B cell (primary cell): ENCODE results near the gene CTDSPL. TPM values are rescaled to one million over a fixed set of nuclear protein-coding genes. Genes with fewer than 3 reads are reported as not detected.

ENCODE experiments used
- ATAC-seq: fragments of 200-7000 bp; cut with Tn5 transposase; one replicate; pipeline ENCODE4 v1.10.0; 2021; ENCODE audit warnings: low read depth, mild to moderate bottlenecking, moderate number of reproducible peaks, moderate library complexity
- CTCF ChIA-PET: fragments of 350-600 bp; sonication (Branson Sonifier 250); formaldehyde crosslinking; loops from one replicate; lab custom pipeline; 2021; ENCODE audit warnings: antibody characterized with exemption, inconsistent platforms; lab: Charles Lee
- POLR2A ChIA-PET: fragments of 350-600 bp; sonication (Branson Sonifier 250); formaldehyde crosslinking; loops from one replicate; lab custom pipeline; 2021; ENCODE audit warnings: antibody characterized with exemption; lab: Charles Lee
- DNase-seq: peaks from one replicate; pipeline ENCODE4 v3.0.0; 2013
- H2AFZ ChIP-seq: 2 replicates; pipeline ENCODE4 v1.6.1; 2012; ENCODE audit warnings: mild to moderate bottlenecking, low read depth, low read length; ENCODE audit not compliant: insufficient read depth, poor library complexity, severe bottlenecking
- H3K27ac ChIP-seq, 2 donors: 1 replicate in 1 of 2; 2 replicates in 1 of 2; pipeline ENCODE4 v1.5.1; 2012 to 2013; ENCODE audit warnings: low read length in 2 of 2, mild to moderate bottlenecking in 2 of 2, moderate library complexity in 1 of 2
- H3K27me3 ChIP-seq, 4 experiments: fragments of 200-600 bp in 1 of 4; sonication (generic) in 1 of 4; replicated peaks in 1 of 4; 1 replicate in 2 of 4; 2 replicates in 2 of 4; pipeline versions ENCODE4 v1.6.1 to v1.7.0; 2013 to 2016; ENCODE audit warnings: low read length in 3 of 4, mild to moderate bottlenecking in 2 of 4, mixed read lengths in 1 of 4, moderate library complexity in 1 of 4; ENCODE audit not compliant: insufficient read depth in 4 of 4, control insufficient read depth in 3 of 4; ENCODE audit errors: control extremely low read depth in 1 of 4
- H3K36me3 ChIP-seq, 2 experiments: replicated peaks in 1 of 2; 1 replicate in 1 of 2; 2 replicates in 1 of 2; pipeline versions ENCODE4 v1.6.1 to v1.7.1; 2013; ENCODE audit warnings: low read length in 1 of 2; ENCODE audit not compliant: insufficient read depth in 2 of 2, control insufficient read depth in 1 of 2; ENCODE audit errors: control extremely low read depth in 1 of 2, extremely low read depth in 1 of 2
- H3K4me1 ChIP-seq, 2 donors: fragments of 200-600 bp in 1 of 2; sonication (generic) in 1 of 2; 1 replicate in 1 of 2; 2 replicates in 1 of 2; pipeline versions ENCODE4 v1.5.1 to v1.6.1; 2013 to 2017; ENCODE audit warnings: low read length in 2 of 2; ENCODE audit not compliant: control insufficient read depth in 2 of 2, insufficient read depth in 2 of 2
- H3K4me2 ChIP-seq: replicated peaks from 2 replicates; pipeline ENCODE3; 2012; ENCODE audit warnings: mild to moderate bottlenecking, low read depth, low read length; ENCODE audit not compliant: poor library complexity, severe bottlenecking
- H3K4me3 ChIP-seq, 5 experiments: fragments of 200-600 bp in 1 of 5; sonication (generic) in 1 of 5; 1 replicate in 3 of 5; 2 replicates in 2 of 5; pipeline versions ENCODE4 v1.5.1 to v1.7.0; 2011 to 2016; ENCODE audit warnings: low read length in 4 of 5, mild to moderate bottlenecking in 4 of 5, low read depth in 2 of 5, control low read depth in 1 of 5, moderate library complexity in 1 of 5; ENCODE audit not compliant: insufficient read depth in 1 of 5; ENCODE audit errors: control extremely low read depth in 1 of 5, extremely low read depth in 1 of 5
- H3K79me2 ChIP-seq: fragments of 200-600 bp; sonication (generic); one replicate; pipeline ENCODE4 v1.6.0; 2016; ENCODE audit warnings: low read length; ENCODE audit not compliant: control insufficient read depth, insufficient read depth
- H3K9ac ChIP-seq: fragments of 200-600 bp; sonication (generic); 2 replicates; pipeline ENCODE4 v1.6.1; 2017; ENCODE audit warnings: mild to moderate bottlenecking, low read length, moderate library complexity
- H3K9me3 ChIP-seq, 3 donors: one replicate each; pipeline versions ENCODE4 v1.6.1 to v1.7.1; 2013; ENCODE audit warnings: low read length in 2 of 3; ENCODE audit not compliant: control insufficient read depth in 2 of 3, insufficient read depth in 1 of 3; ENCODE audit errors: control extremely low read depth in 1 of 3
- H4K20me1 ChIP-seq: 2 replicates; pipeline ENCODE4 v1.6.0; 2012; ENCODE audit warnings: mild to moderate bottlenecking, low read length; ENCODE audit not compliant: insufficient read depth, control insufficient read depth, poor library complexity, severe bottlenecking
- H3K27ac Mint-ChIP-seq: one replicate; pipeline ENCODE4 v1.8.0; 2021; ENCODE audit warnings: mixed read lengths
- H3K27me3 Mint-ChIP-seq: one replicate; pipeline ENCODE4 v1.8.0; 2021; ENCODE audit warnings: mixed read lengths
- H3K4me1 Mint-ChIP-seq: one replicate; pipeline ENCODE4 v1.8.0; 2021; ENCODE audit warnings: mixed read lengths
- H3K4me3 Mint-ChIP-seq: one replicate; pipeline ENCODE4 v1.8.0; 2021; ENCODE audit warnings: mixed read lengths
- H3K9me3 Mint-ChIP-seq: one replicate; pipeline ENCODE4 v1.8.0; 2022; ENCODE audit warnings: mixed read lengths; ENCODE audit not compliant: insufficient read depth
- EZH2 ChIP-seq: IDR thresholded peaks from 2 replicates; pipeline ENCODE4 v1.6.1; 2012; ENCODE audit warnings: borderline replicate concordance, low read depth, mild to moderate bottlenecking, moderate library complexity, low read length; ENCODE audit not compliant: insufficient read depth, poor library complexity, severe bottlenecking
- WGBS: methylation state at CpG from one replicate; pipeline ENCODE4 v1.1.5; 2013; ENCODE audit warnings: missing lambda C conversion rate; ENCODE audit not compliant: insufficient coverage; 5-methylcytosine and 5-hydroxymethylcytosine counted together
- intact Hi-C: fragments of 100-400 bp; cut with micrococcal nuclease; formaldehyde crosslinking; loops from one replicate; pipeline ENCODE4 v1.10.0; 2022
- polyA plus RNA-seq: library from polyadenylated mRNA; depleted of rRNA; stranded (reverse); fragments of >200 nt; gene quantifications from 2 replicates; pipeline ENCODE4 v1.2.3, GENCODE V29; 2012
- total RNA-seq, 2 donors: library from RNA; stranded (reverse); fragments of 120-200 nt in 1 of 2; gene quantifications; 1 replicate in 1 of 2; 2 replicates in 1 of 2; pipeline versions ENCODE4 v1.2.3 to v1.2.4, GENCODE V29; 2013 to 2022
- TF ChIP-seq, protein P1 (sequence below): fragments of 200-600 bp; IDR thresholded peaks from one replicate; pipeline ENCODE4 v1.8.0; 2022; ENCODE audit warnings: antibody characterized with exemption, mild to moderate bottlenecking

The CTDSPL gene
- total and polyA plus RNA-seq, 2 donors (not counting 1 experiment from before 2014, with no cell fraction given) = not detected

DNA sequence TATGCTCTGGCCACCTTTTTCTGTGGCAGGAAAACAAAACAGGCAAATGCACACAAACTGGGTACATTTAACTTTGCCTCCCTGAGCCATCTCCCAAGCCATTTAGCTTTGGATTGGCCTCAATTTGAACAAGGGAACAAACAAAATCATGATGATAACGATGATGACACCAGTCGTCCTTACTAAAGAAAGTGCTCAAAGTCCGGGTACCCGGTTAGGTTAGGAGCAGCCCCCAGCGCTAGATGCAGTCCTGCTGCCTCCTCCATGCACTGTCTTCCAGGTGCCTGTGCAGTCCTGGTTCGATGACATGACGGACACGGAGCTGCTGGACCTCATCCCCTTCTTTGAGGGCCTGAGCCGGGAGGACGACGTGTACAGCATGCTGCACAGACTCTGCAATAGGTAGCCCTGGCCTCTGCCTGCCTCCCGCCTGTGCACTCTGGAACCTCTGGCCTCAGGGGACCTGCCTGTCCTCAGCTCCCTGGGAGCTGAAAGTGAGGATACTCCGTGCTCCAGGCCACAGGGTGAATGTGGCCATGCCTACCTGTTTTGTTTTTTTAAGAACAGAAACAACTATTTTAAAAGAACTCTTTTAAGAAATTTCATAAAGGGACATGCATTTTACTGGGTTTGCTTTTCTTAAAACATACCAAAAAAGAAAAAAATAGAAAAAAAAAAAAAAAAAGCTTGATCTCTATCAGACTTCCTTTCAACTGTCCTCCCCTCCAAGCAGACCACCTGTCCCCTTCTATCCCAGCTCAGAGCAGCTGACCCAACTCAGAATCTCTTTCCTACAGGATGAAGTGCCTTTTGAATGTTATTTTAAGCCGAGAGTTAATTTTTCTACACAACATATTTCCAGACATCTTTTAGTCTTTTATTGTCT, 119.0 kb downstream of the CTDSPL start:
- POLR2A ChIA-PET = no interaction called here

DNA sequence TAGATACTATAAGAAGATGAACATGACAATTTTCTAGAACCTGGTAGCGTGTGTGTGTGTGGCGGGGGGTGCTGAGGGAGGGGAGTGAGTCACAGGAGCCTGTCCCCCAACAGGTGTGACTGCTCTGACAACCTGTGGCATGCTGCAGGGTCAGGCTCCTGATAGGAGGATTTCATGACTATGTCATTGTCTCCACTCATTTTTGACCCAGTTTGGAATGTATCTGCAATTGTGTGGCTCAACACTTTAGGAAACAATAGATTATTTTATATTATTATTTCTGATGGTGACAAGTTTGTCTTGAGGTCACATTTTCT, 119.6 kb downstream of the CTDSPL start:
- no peak overlapping the region for H3K4me3 ChIP-seq
- no peaks in the 10 kb centered on the region for H3K27me3 ChIP-seq
- H3K9ac ChIP-seq = no peak overlapping the region
- H3K27ac Mint-ChIP-seq = no peak overlapping the region
- H2AFZ ChIP-seq = no peak overlapping the region
- H4K20me1 ChIP-seq = no peaks in the 10 kb centered on the region
- TF ChIP-seq, protein P1, sequence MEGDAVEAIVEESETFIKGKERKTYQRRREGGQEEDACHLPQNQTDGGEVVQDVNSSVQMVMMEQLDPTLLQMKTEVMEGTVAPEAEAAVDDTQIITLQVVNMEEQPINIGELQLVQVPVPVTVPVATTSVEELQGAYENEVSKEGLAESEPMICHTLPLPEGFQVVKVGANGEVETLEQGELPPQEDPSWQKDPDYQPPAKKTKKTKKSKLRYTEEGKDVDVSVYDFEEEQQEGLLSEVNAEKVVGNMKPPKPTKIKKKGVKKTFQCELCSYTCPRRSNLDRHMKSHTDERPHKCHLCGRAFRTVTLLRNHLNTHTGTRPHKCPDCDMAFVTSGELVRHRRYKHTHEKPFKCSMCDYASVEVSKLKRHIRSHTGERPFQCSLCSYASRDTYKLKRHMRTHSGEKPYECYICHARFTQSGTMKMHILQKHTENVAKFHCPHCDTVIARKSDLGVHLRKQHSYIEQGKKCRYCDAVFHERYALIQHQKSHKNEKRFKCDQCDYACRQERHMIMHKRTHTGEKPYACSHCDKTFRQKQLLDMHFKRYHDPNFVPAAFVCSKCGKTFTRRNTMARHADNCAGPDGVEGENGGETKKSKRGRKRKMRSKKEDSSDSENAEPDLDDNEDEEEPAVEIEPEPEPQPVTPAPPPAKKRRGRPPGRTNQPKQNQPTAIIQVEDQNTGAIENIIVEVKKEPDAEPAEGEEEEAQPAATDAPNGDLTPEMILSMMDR = no peak
- no peak for TF ChIP-seq EZH2
- CTCF ChIA-PET = interaction anchor here (3.6 kb wide), 1 partner anchor 13 kb away, joined by 12 read pairs; no protein-coding TSS in a partner anchor
- intact Hi-C loops = no loop called here
- H3K9me3 ChIP-seq = no peaks in the 10 kb centered on the region
- no peaks in the 10 kb centered on the region for H3K4me1 ChIP-seq
- H3K27ac ChIP-seq = no peak overlapping the region
- H3K9me3 Mint-ChIP-seq = no peaks in the 10 kb centered on the region
- 100% methylated on average over 2 of the region's 2 CpGs for WGBS
- DNase-seq (no peak), ATAC-seq (no peak)
- no peaks in the 10 kb centered on the region for H3K36me3 ChIP-seq
- H3K4me1 Mint-ChIP-seq = no peaks in the 10 kb centered on the region
- no peaks in the 10 kb centered on the region for H3K79me2 ChIP-seq
- POLR2A ChIA-PET = no interaction called here
- H3K4me2 ChIP-seq = no peak overlapping the region
- H3K27me3 Mint-ChIP-seq = peaks cover 11% of the 10 kb centered on the region
- no peak overlapping the region for H3K4me3 Mint-ChIP-seq

More for the DNA sequence above, 119.0 kb downstream of the CTDSPL start:
- TF ChIP-seq, protein P1 = no peak
- TF ChIP-seq EZH2 = no peak
- H3K4me3 ChIP-seq = no peak overlapping the region
- WGBS = 94% methylated on average over 12 of the region's 14 CpGs
- no peaks in the 10 kb centered on the region for H3K9me3 Mint-ChIP-seq
- H3K27ac Mint-ChIP-seq = no peak overlapping the region
- no peaks in the 10 kb centered on the region for H3K36me3 ChIP-seq
- H3K27ac ChIP-seq = no peak overlapping the region
- CTCF ChIA-PET = interaction anchor here (1.1 to 3.6 kb wide), 3 partner anchors 13 to 500 kb away, joined by 3 to 12 read pairs (median 4); no protein-coding TSS in a partner anchor
- ATAC-seq (no peak), DNase-seq (no peak)
- H3K4me1 Mint-ChIP-seq = no peaks in the 10 kb centered on the region
- no peak overlapping the region for H2AFZ ChIP-seq
- no peak overlapping the region for H3K9ac ChIP-seq
- H3K9me3 ChIP-seq = no peaks in the 10 kb centered on the region
- intact Hi-C loops = no loop called here
- peaks cover 11% of the 10 kb centered on the region for H3K27me3 Mint-ChIP-seq
- H3K27me3 ChIP-seq = no peaks in the 10 kb centered on the region
- H3K79me2 ChIP-seq = no peaks in the 10 kb centered on the region
- H3K4me1 ChIP-seq = no peaks in the 10 kb centered on the region
- no peak overlapping the region for H3K4me3 Mint-ChIP-seq
- no peaks in the 10 kb centered on the region for H4K20me1 ChIP-seq
- H3K4me2 ChIP-seq = no peak overlapping the region
